HCT116 (cell line): ENCODE measurements around the gene HPF1. TPM values are rescaled to one million over a fixed set of nuclear protein-coding genes. Genes with fewer than 3 reads are reported as not detected.

Source experiments
- ATAC-seq: fragments of 200-7000 bp; cut with Tn5 transposase; 2 replicates; pipeline ENCODE4 v1.9.1; 2020; ENCODE audit warnings: mild to moderate bottlenecking, moderate library complexity
- BruUV-seq: library from RNA; stranded (reverse); fragments of 400-500 nt; replicated peaks from 2 replicates; lab custom pipeline; 2021; lab: Mats Ljungman, UMichigan
- CTCF ChIA-PET: fragments of 300-600 bp; sonication (Branson Sonifier 250); formaldehyde crosslinking; loops from one replicate; lab custom pipeline; 2021; ENCODE audit warnings: antibody characterized with exemption; lab: Charles Lee
- POLR2A ChIA-PET: fragments of 300-600, 350-600 bp; sonication (Branson Sonifier 250); formaldehyde crosslinking; loops from one replicate; lab custom pipeline; 2021; ENCODE audit warnings: antibody characterized with exemption; lab: Charles Lee
- RAD21 ChIA-PET, 2 experiments: fragments of 300-600 bp; sonication (Branson Sonifier 250); formaldehyde crosslinking; loops; one replicate each; lab custom pipeline; 2023; ENCODE audit warnings: low total read pairs in 2 of 2; ENCODE audit not compliant: uncharacterized antibody in 2 of 2, unreplicated experiment in 2 of 2, low non-redundant PET in 1 of 2; lab: Charles Lee
- DNase-seq: peaks from one replicate; pipeline ENCODE4 v3.0.0-alpha.2; 2010; ENCODE audit warnings: low read depth, low spot score
- H2AFZ ChIP-seq: fragments of 200-600 bp; shearing (Covaris generic), sonication (generic); 2 replicates; pipeline ENCODE4 v1.6.1; 2017; ENCODE audit warnings: low read depth, mixed run types, mixed read lengths, antibody characterized with exemption, low read length; ENCODE audit not compliant: poor library complexity, severe bottlenecking
- H3K27ac ChIP-seq: 2 replicates; pipeline ENCODE4 v1.5.1; 2012; ENCODE audit warnings: low read depth, low read length
- H3K27me3 ChIP-seq: fragments of 200-600 bp; sonication (generic); 2 replicates; pipeline ENCODE4 v1.6.1; 2016; ENCODE audit warnings: mixed run types, low read length, mixed read lengths; ENCODE audit not compliant: insufficient read depth
- H3K36me3 ChIP-seq, 2 experiments: fragments of 200-500 bp in 1 of 2; fragments of 200-600 bp in 1 of 2; sonication (Bioruptor generic) in 1 of 2; sonication (generic) in 1 of 2; 2 replicates each; pipeline versions ENCODE4 v1.5.1 to v1.6.1; 2014 to 2016; ENCODE audit warnings: low read length in 2 of 2, inconsistent platforms in 1 of 2, mixed read lengths in 1 of 2, mixed run types in 1 of 2; ENCODE audit not compliant: insufficient read depth in 2 of 2, control insufficient read depth in 1 of 2
- H3K4me1 ChIP-seq, 2 experiments: fragments of 200-600 bp in 1 of 2; sonication (generic) in 1 of 2; 2 replicates each; pipeline versions ENCODE4 v1.5.1 to v1.6.1; 2012 to 2017; ENCODE audit warnings: low read length in 2 of 2, inconsistent platforms in 1 of 2, mild to moderate bottlenecking in 1 of 2, mixed read lengths in 1 of 2, mixed run types in 1 of 2, moderate library complexity in 1 of 2; ENCODE audit not compliant: insufficient read depth in 2 of 2, control insufficient read depth in 1 of 2
- H3K4me2 ChIP-seq: fragments of 200-600 bp; sonication (generic); 2 replicates; pipeline ENCODE4 v1.6.1; 2017; ENCODE audit warnings: mixed run types, low read length, mixed read lengths
- H3K4me3 ChIP-seq, 2 experiments: fragments of 200-600 bp in 1 of 2; sonication (generic) in 1 of 2; replicated peaks in 1 of 2; 2 replicates each; pipeline ENCODE4 v1.5.1; 2011 to 2016; ENCODE audit warnings: low read length in 2 of 2, control low read depth in 1 of 2, low read depth in 1 of 2, mild to moderate bottlenecking in 1 of 2, mixed read lengths in 1 of 2, mixed run types in 1 of 2
- H3K79me2 ChIP-seq: fragments of 200-600 bp; sonication (generic); 2 replicates; pipeline ENCODE4 v1.6.1; 2017; ENCODE audit warnings: mild to moderate bottlenecking, mixed run types, low read length, moderate library complexity, mixed read lengths; ENCODE audit not compliant: insufficient read depth
- H3K9ac ChIP-seq: fragments of 200-600 bp; sonication (generic); 2 replicates; pipeline ENCODE4 v1.6.1; 2016; ENCODE audit warnings: low read length, mixed read lengths
- H3K9me2 ChIP-seq: fragments of 200-600 bp; sonication (generic), shearing (Covaris generic); 2 replicates; pipeline ENCODE4 v1.6.1; 2017; ENCODE audit warnings: mixed run types, mild to moderate bottlenecking, moderate library complexity; ENCODE audit not compliant: insufficient read depth
- H3K9me3 ChIP-seq, 2 experiments: fragments of 200-500 bp in 1 of 2; fragments of 200-600 bp in 1 of 2; sonication (Bioruptor generic) in 1 of 2; sonication (generic) in 1 of 2; 2 replicates each; pipeline ENCODE4 v1.6.1; 2014 to 2017; ENCODE audit warnings: low read length in 2 of 2, mixed read lengths in 2 of 2, inconsistent platforms in 1 of 2, low read depth in 1 of 2, mild to moderate bottlenecking in 1 of 2, mixed run types in 1 of 2, moderate library complexity in 1 of 2; ENCODE audit not compliant: control insufficient read depth in 1 of 2, insufficient read depth in 1 of 2
- H4K20me1 ChIP-seq: fragments of 200-600 bp; sonication (generic), shearing (Covaris generic); 2 replicates; pipeline ENCODE4 v1.6.1; 2017; ENCODE audit warnings: mixed run types, mild to moderate bottlenecking, moderate library complexity; ENCODE audit not compliant: insufficient read depth
- ATF3 ChIP-seq: IDR thresholded peaks from 2 replicates; pipeline ENCODE4 v1.6.1; 2012
- CBX3 ChIP-seq: IDR thresholded peaks from 2 replicates; pipeline ENCODE4 v1.6.1; 2012; ENCODE audit warnings: low read depth
- CEBPB ChIP-seq: IDR thresholded peaks from 2 replicates; pipeline ENCODE4 v1.6.1; 2012; ENCODE audit warnings: low read depth
- CTCF ChIP-seq, 3 experiments: fragments of 200-600 bp in 1 of 3; sonication (generic) in 1 of 3; IDR thresholded peaks in 2 of 3; conservative IDR thresholded peaks in 1 of 3; 2 replicates each; pipeline ENCODE4 v1.5.1; 2012 to 2017; ENCODE audit warnings: low read depth in 2 of 3, low read length in 2 of 3, antibody characterized with exemption in 1 of 3, borderline replicate concordance in 1 of 3, control low read depth in 1 of 3, mild to moderate bottlenecking in 1 of 3, mixed read lengths in 1 of 3, mixed run types in 1 of 3, moderate library complexity in 1 of 3; ENCODE audit not compliant: insufficient read depth in 1 of 3
- ELF1 ChIP-seq: IDR thresholded peaks from 2 replicates; pipeline ENCODE4 v1.6.1; 2012; ENCODE audit warnings: low read depth, borderline replicate concordance
- EZH2 ChIP-seq: fragments of 200-600 bp; sonication (generic); IDR thresholded peaks from 2 replicates; pipeline ENCODE4 v1.6.1; 2017; ENCODE audit warnings: antibody characterized with exemption, mixed run types
- EZH2phosphoT487 ChIP-seq: fragments of 200-600 bp; IDR thresholded peaks from 2 replicates; pipeline ENCODE4 v1.6.1; 2018; ENCODE audit warnings: antibody characterized with exemption, borderline replicate concordance
- FOSL1 ChIP-seq: IDR thresholded peaks from 2 replicates; pipeline ENCODE4 v1.6.1; 2012; ENCODE audit warnings: low read depth
- JUND ChIP-seq: IDR thresholded peaks from 2 replicates; pipeline ENCODE4 v1.6.1; 2012
- MAX ChIP-seq: IDR thresholded peaks from 2 replicates; pipeline ENCODE4 v1.6.1; 2012
- POLR2A ChIP-seq: IDR thresholded peaks from 2 replicates; pipeline ENCODE4 v1.7.0; 2011; ENCODE audit warnings: borderline replicate concordance; ENCODE audit not compliant: insufficient read depth, insufficient read length; ENCODE audit errors: extremely low read depth
- POLR2AphosphoS5 ChIP-seq: IDR thresholded peaks from 2 replicates; pipeline ENCODE4 v1.6.1; 2011; ENCODE audit warnings: mild to moderate bottlenecking, low read depth, low read length, moderate library complexity
- SIN3A ChIP-seq: IDR thresholded peaks from 2 replicates; pipeline ENCODE4 v1.6.1; 2012; ENCODE audit warnings: low read depth
- SRF ChIP-seq: IDR thresholded peaks from 2 replicates; pipeline ENCODE4 v1.6.1; 2012; ENCODE audit warnings: low read depth
- TCF7L2 ChIP-seq: IDR thresholded peaks from 2 replicates; pipeline ENCODE4 v1.7.0; 2011; ENCODE audit warnings: borderline replicate concordance, inconsistent platforms; ENCODE audit not compliant: insufficient read depth, insufficient read length; ENCODE audit errors: extremely low read depth
- YY1 ChIP-seq: IDR thresholded peaks from 2 replicates; pipeline ENCODE4 v1.6.1; 2011; ENCODE audit warnings: low read length, low read depth, moderate library complexity, mild to moderate bottlenecking; ENCODE audit not compliant: insufficient replicate concordance; ENCODE audit errors: extremely low read depth
- ZBTB33 ChIP-seq: IDR thresholded peaks from 2 replicates; pipeline ENCODE4 v1.6.1; 2011; ENCODE audit warnings: mild to moderate bottlenecking, low read length, moderate library complexity; ENCODE audit not compliant: insufficient replicate concordance; ENCODE audit errors: extremely low read depth
- ZFX ChIP-seq: fragments of 450-650 bp; IDR thresholded peaks from 2 replicates; pipeline ENCODE4 v1.6.1; 2017
- intact Hi-C: fragments of 100-400 bp; cut with micrococcal nuclease; formaldehyde crosslinking; loops from 2 replicates; pipeline ENCODE4 v1.10.0; 2022
- total RNA-seq: library from RNA; stranded (reverse); gene quantifications from one replicate; pipeline ENCODE4 v1.2.1, GENCODE V29; 2021; ENCODE audit not compliant: unreplicated experiment

HPF1 gene
- total RNA-seq, 1 experiment from 2014 or later: 32.6 TPM

GRCh38 chr4:169689681-169690080 is 68.1 kb downstream of the HPF1 start:
- no TSS peak for BruUV-seq
- RAD21 ChIA-PET: no interaction called here
- intact Hi-C loops: no loop called here
- Histone ChIP-seq H3K4me1 (no peaks in the 10 kb centered on the region), H3K9ac (no peak overlapping the region), H3K36me3 (peaks cover 0 to 11% of the 10 kb centered on the region in 2 experiments; a peak in 1 of 4 replicates), H3K27me3 (no peaks in the 10 kb centered on the region), H3K4me3 (no peak overlapping the region), H4K20me1 (no peaks in the 10 kb centered on the region; the same call in 1 of the 2 replicates), H3K9me2 (no peaks in the 10 kb centered on the region), H3K9me3 (no peaks in the 10 kb centered on the region)
- no peak for ATAC-seq
- no peak for DNase-seq
- POLR2A ChIA-PET: no interaction called here
- CTCF ChIA-PET: no interaction called here
- TF ChIP-seq SIN3A (no peak), SRF (no peak), TCF7L2 (no peak), POLR2AphosphoS5 (no peak), CEBPB (no peak), ZFX (no peak), EZH2phosphoT487 (no peak), POLR2A (no peak), JUND (no peak), ELF1 (no peak), CBX3 (no peak), EZH2 (no peak)
- TF ChIP-seq, all 23 proteins: peak for 0
- H2AFZ ChIP-seq: no peak overlapping the region
- H3K27ac ChIP-seq: no peak overlapping the region
- H3K79me2 ChIP-seq: no peaks in the 10 kb centered on the region
- no peak overlapping the region for H3K4me2 ChIP-seq

- Histone ChIP-seq H3K9ac (no peak overlapping the region), H3K4me1 (no peaks in the 10 kb centered on the region), H3K79me2 (peaks cover 3% of the 10 kb centered on the region), H3K4me2 (no peak overlapping the region), H4K20me1 (no peaks in the 10 kb centered on the region; the same call in 1 of the 2 replicates), H3K36me3 (peaks cover 0 to 3% of the 10 kb centered on the region in 2 experiments; a peak in 1 of 4 replicates), H3K27me3 (no peaks in the 10 kb centered on the region), H2AFZ (no peak overlapping the region), H3K27ac (no peak overlapping the region), H3K4me3 (no peak overlapping the region), H3K9me3 (no peaks in the 10 kb centered on the region), H3K9me2 (no peaks in the 10 kb centered on the region)
- POLR2A ChIA-PET: no interaction called here
- DNase-seq (no peak), ATAC-seq (no peak)
- RAD21 ChIA-PET: no interaction called here
- intact Hi-C loops: no loop called here
- BruUV-seq: no TSS peak
- CTCF ChIA-PET: no interaction called here
- TF ChIP-seq SRF: no peak
- TF ChIP-seq EZH2: no peak
- TF ChIP-seq ZBTB33: no peak
- no peak for TF ChIP-seq FOSL1
- TF ChIP-seq ZFX: no peak
- TF ChIP-seq ATF3: no peak
- no peak for TF ChIP-seq MAX
- TF ChIP-seq YY1: no peak
- no peak for TF ChIP-seq CTCF (IDR thresholded peaks at IDR 0.05 in 2 of 3, conservative IDR thresholded peaks at IDR 0.05 in 1 of 3; ENCODE audit: borderline replicate concordance in 1 of 3, insufficient read depth in 1 of 3, low read depth in 2 of 3, low read length in 2 of 3)
- TF ChIP-seq ELF1: no peak
- TF ChIP-seq CEBPB: no peak
These were observed 75.2 kb downstream of the HPF1 start for GRCh38 chr4:169682372-169683047.
